H1 (cell line): Measurements from ENCODE around the gene CDON. TPM values are rescaled to one million over a fixed set of nuclear protein-coding genes. Genes with fewer than 3 reads are reported as not detected.
A peak's percentile ranks its signal among the peaks of the same experiment; 100 is the strongest.

Source experiments
- CTCF ChIA-PET: fragments of 300-600 bp; sonication (Branson Sonifier 250); formaldehyde crosslinking; loops from one replicate; lab custom pipeline; 2021; ENCODE audit not compliant: partially characterized antibody; lab: Charles Lee
- POLR2A ChIA-PET: fragments of 300-600 bp; sonication (Branson Sonifier 250); formaldehyde crosslinking; loops from one replicate; lab custom pipeline; 2021; ENCODE audit warnings: inconsistent platforms; ENCODE audit not compliant: partially characterized antibody; lab: Charles Lee
- DNase-seq, 2 experiments: peaks; one replicate each; pipeline versions ENCODE4 v3.0.0 to v3.0.0-alpha.2; 2010 to 2022; ENCODE audit warnings: low spot score in 2 of 2, low read depth in 1 of 2, mixed read lengths in 1 of 2
- FAIRE-seq: peaks from 2 replicates; lab custom pipeline; 2011; peaks lifted over from hg19 to GRCh38; lab: Jason Lieb, UNC
- H2AFZ ChIP-seq: 2 replicates; pipeline ENCODE4 v1.8.1; 2012; ENCODE audit warnings: low read length, inconsistent platforms
- H2AK5ac ChIP-seq: 2 replicates; pipeline ENCODE4 v1.6.1; 2013; ENCODE audit warnings: low read depth, low read length
- H2BK120ac ChIP-seq: replicated peaks from 2 replicates; pipeline ENCODE3; 2013; ENCODE audit warnings: low read depth, low read length, inconsistent platforms
- H2BK12ac ChIP-seq: 2 replicates; pipeline ENCODE4 v1.6.1; 2013; ENCODE audit warnings: low read depth, low read length
- H2BK15ac ChIP-seq: 2 replicates; pipeline ENCODE4 v1.6.1; 2013; ENCODE audit warnings: low read length
- H2BK20ac ChIP-seq: 2 replicates; pipeline ENCODE4 v1.6.1; 2013; ENCODE audit warnings: low read length
- H2BK5ac ChIP-seq: 2 replicates; pipeline ENCODE4 v1.6.1; 2013; ENCODE audit warnings: low read depth, low read length
- H3K14ac ChIP-seq: 2 replicates; pipeline ENCODE4 v1.6.1; 2013; ENCODE audit warnings: inconsistent platforms; ENCODE audit not compliant: insufficient read length
- H3K18ac ChIP-seq: 2 replicates; pipeline ENCODE4 v1.6.1; 2013; ENCODE audit warnings: low read length; ENCODE audit errors: extremely low read depth
- H3K23ac ChIP-seq: 2 replicates; pipeline ENCODE4 v1.6.1; 2013; ENCODE audit warnings: inconsistent platforms; ENCODE audit not compliant: insufficient read length
- H3K23me2 ChIP-seq: 2 replicates; pipeline ENCODE4 v1.6.1; 2013; ENCODE audit warnings: low read depth, low read length
- H3K27ac ChIP-seq: 2 replicates; pipeline ENCODE4 v1.6.1; 2011; ENCODE audit warnings: low read depth, low read length, inconsistent platforms
- H3K27me3 ChIP-seq, 4 experiments: replicated peaks in 1 of 4; 1 replicate in 1 of 4; 2 replicates in 3 of 4; pipeline versions ENCODE4 v1.6.1 to v1.8.1; 2011 to 2013; ENCODE audit warnings: low read length in 3 of 4, mild to moderate bottlenecking in 3 of 4, inconsistent platforms in 2 of 4, mixed read lengths in 2 of 4, moderate library complexity in 1 of 4; ENCODE audit not compliant: control insufficient read depth in 3 of 4, insufficient read depth in 3 of 4; ENCODE audit errors: extremely low read depth in 1 of 4
- H3K36me3 ChIP-seq, 4 experiments: 2 replicates each; pipeline versions ENCODE4 v1.6.1 to v1.8.1; 2011 to 2013; ENCODE audit warnings: mild to moderate bottlenecking in 4 of 4, low read length in 3 of 4, moderate library complexity in 2 of 4, control low read depth in 1 of 4, inconsistent platforms in 1 of 4; ENCODE audit not compliant: insufficient read depth in 4 of 4, control insufficient read depth in 2 of 4
- H3K4ac ChIP-seq: replicated peaks from 2 replicates; pipeline ENCODE3; 2013; ENCODE audit warnings: low read length, low read depth, mixed read lengths, inconsistent platforms; ENCODE audit not compliant: insufficient read length
- H3K4me1 ChIP-seq, 4 experiments: replicated peaks in 1 of 4; 1 replicate in 1 of 4; 2 replicates in 3 of 4; pipeline versions ENCODE4 v1.6.1 to v1.8.1; 2011 to 2013; ENCODE audit warnings: low read length in 3 of 4, inconsistent platforms in 2 of 4, mixed read lengths in 1 of 4; ENCODE audit not compliant: insufficient read depth in 4 of 4, control insufficient read depth in 3 of 4
- H3K4me2 ChIP-seq, 2 experiments: 2 replicates each; pipeline versions ENCODE4 v1.6.1 to v1.8.1; 2011 to 2013; ENCODE audit warnings: low read depth in 2 of 2, low read length in 2 of 2, control low read depth in 1 of 2, inconsistent platforms in 1 of 2, mild to moderate bottlenecking in 1 of 2; ENCODE audit not compliant: insufficient read depth in 1 of 2
- H3K4me3 ChIP-seq, 4 experiments: fragments of 200-600, 300-600 bp in 1 of 4; sonication (generic), shearing (Covaris generic), sonication (Bioruptor Twin) in 1 of 4; 2 replicates each; pipeline versions ENCODE4 v1.5.1 to v1.8.1; 2011 to 2016; ENCODE audit warnings: low read length in 4 of 4, low read depth in 3 of 4, control low read depth in 2 of 4, inconsistent platforms in 2 of 4, mild to moderate bottlenecking in 2 of 4, mixed read lengths in 1 of 4, moderate library complexity in 1 of 4; ENCODE audit not compliant: insufficient read depth in 2 of 4; ENCODE audit errors: extremely low read depth in 1 of 4
- H3K56ac ChIP-seq: replicated peaks from 2 replicates; pipeline ENCODE3; 2013; ENCODE audit warnings: low read depth, mild to moderate bottlenecking, mixed read lengths, low read length, inconsistent platforms; ENCODE audit not compliant: insufficient read length
- H3K79me1 ChIP-seq: 2 replicates; pipeline ENCODE4 v1.6.1; 2013; ENCODE audit warnings: low read depth, low read length, control low read depth
- H3K79me2 ChIP-seq, 2 experiments: 2 replicates each; pipeline versions ENCODE4 v1.6.1 to v1.8.1; 2012 to 2013; ENCODE audit warnings: low read length in 2 of 2, mild to moderate bottlenecking in 2 of 2, inconsistent platforms in 1 of 2; ENCODE audit not compliant: insufficient read depth in 2 of 2, control insufficient read depth in 1 of 2
- H3K9ac ChIP-seq, 4 experiments: replicated peaks in 1 of 4; 1 replicate in 1 of 4; 2 replicates in 3 of 4; pipeline versions ENCODE4 v1.6.1 to v1.8.1; 2011 to 2013; ENCODE audit warnings: low read depth in 3 of 4, low read length in 3 of 4, control low read depth in 2 of 4, mild to moderate bottlenecking in 2 of 4, moderate library complexity in 2 of 4, inconsistent platforms in 1 of 4; ENCODE audit errors: extremely low read depth in 1 of 4
- H3K9me3 ChIP-seq, 2 experiments: 2 replicates each; pipeline versions ENCODE4 v1.6.1 to v1.8.1; 2012 to 2013; ENCODE audit warnings: mild to moderate bottlenecking in 2 of 2, moderate library complexity in 2 of 2, control low read depth in 1 of 2, inconsistent platforms in 1 of 2, low read depth in 1 of 2, low read length in 1 of 2, mixed read lengths in 1 of 2; ENCODE audit not compliant: insufficient read depth in 2 of 2
- H4K20me1 ChIP-seq, 2 experiments: replicated peaks in 1 of 2; 2 replicates each; pipeline versions ENCODE3 to v1.8.1; 2011 to 2013; ENCODE audit warnings: inconsistent platforms in 2 of 2, low read length in 2 of 2, mild to moderate bottlenecking in 1 of 2; ENCODE audit not compliant: insufficient read depth in 2 of 2, control insufficient read depth in 1 of 2
- H4K5ac ChIP-seq: 2 replicates; pipeline ENCODE4 v1.6.1; 2013; ENCODE audit warnings: low read length, low read depth, mixed read lengths, inconsistent platforms; ENCODE audit not compliant: insufficient read length
- H4K8ac ChIP-seq: 2 replicates; pipeline ENCODE4 v1.8.0; 2013; ENCODE audit warnings: mild to moderate bottlenecking, moderate library complexity, low read length, inconsistent platforms; ENCODE audit not compliant: insufficient read depth; ENCODE audit errors: extremely low read depth
- H4K91ac ChIP-seq: replicated peaks from 2 replicates; pipeline ENCODE3; 2013; ENCODE audit warnings: low read length, mixed read lengths, inconsistent platforms; ENCODE audit not compliant: insufficient read length
- CBX8 ChIP-seq: fragments of 300-800, 300-1000 bp; sonication (generic); IDR thresholded peaks from 2 replicates; pipeline ENCODE4 v1.7.1; 2016; ENCODE audit warnings: low read depth, low read length, borderline replicate concordance
- CHD2 ChIP-seq: IDR thresholded peaks from 2 replicates; pipeline ENCODE4 v1.6.1; 2012; ENCODE audit warnings: low read length, improper control_type of control experiment
- EGR1 ChIP-seq: IDR thresholded peaks from 2 replicates; pipeline ENCODE4 v1.6.1; 2011; ENCODE audit warnings: low read depth, low read length, borderline replicate concordance
- JUN ChIP-seq: IDR thresholded peaks from 2 replicates; pipeline ENCODE4 v1.6.1; 2011; ENCODE audit warnings: low read depth, mild to moderate bottlenecking, improper control_type of control experiment, low read length
- MAFK ChIP-seq: IDR thresholded peaks from 2 replicates; pipeline ENCODE4 v1.6.1; 2012; ENCODE audit warnings: low read depth, mild to moderate bottlenecking, improper control_type of control experiment, low read length
- POLR2A ChIP-seq, 2 experiments: IDR thresholded peaks; 1 replicate in 1 of 2; 2 replicates in 1 of 2; pipeline ENCODE4 v1.6.1; 2011; ENCODE audit warnings: low read depth in 2 of 2, low read length in 2 of 2, mild to moderate bottlenecking in 2 of 2; ENCODE audit errors: control extremely low read depth in 1 of 2
- RFX5 ChIP-seq: IDR thresholded peaks from 2 replicates; pipeline ENCODE4 v1.6.1; 2011; ENCODE audit warnings: low read depth, low read length, improper control_type of control experiment, borderline replicate concordance
- SP2 ChIP-seq: IDR thresholded peaks from 2 replicates; pipeline ENCODE4 v1.6.1; 2012; ENCODE audit warnings: mild to moderate bottlenecking, low read length, inconsistent platforms
- WGBS, 2 experiments: shearing (Covaris generic) in 1 of 2; methylation state at CpG; one replicate each; pipeline versions ENCODE4 v1.1.6 to v1.1.7; 2013 to 2015; ENCODE audit warnings: low lambda C conversion rate in 2 of 2, mixed read lengths in 2 of 2, inconsistent platforms in 1 of 2, low coverage in 1 of 2, missing lambda C conversion rate in 1 of 2; ENCODE audit not compliant: insufficient replicate concordance in 2 of 2, insufficient coverage in 1 of 2, insufficient read length in 1 of 2; ENCODE audit errors: extremely low coverage in 1 of 2, missing lambda C conversion rate in 1 of 2; 5-methylcytosine and 5-hydroxymethylcytosine counted together
- polyA plus RNA-seq, 7 experiments: library from polyadenylated mRNA; depleted of rRNA in 3 of 7; stranded (reverse) in 5 of 7; unstranded in 2 of 7; fragments of >200 nt in 5 of 7; fragments of 200-250 nt in 2 of 7; gene quantifications; 1 replicate in 5 of 7; 2 replicates in 1 of 7; 4 replicates in 1 of 7; pipeline versions ENCODE4 v1.2.1 to v1.2.3, GENCODE V29; 2011 to 2013; ENCODE audit warnings: missing spikeins in 2 of 7, mixed read lengths in 2 of 7
- total RNA-seq: library from RNA; stranded (reverse); fragmentation: NEBNext Ultra II Directional; extraction: Animal tissue kit (Norgen Biotek cat#: 25700); gene quantifications from 2 replicates; pipeline ENCODE4 v1.2.1, GENCODE V29; 2021

CDON gene
- total and polyA plus RNA-seq, 2 of the 8 experiments (the other 6 are each of a cell fraction or from before 2014, with no cell fraction given), result 11.0 to 32.5 TPM

GRCh38 chr11:126032375-126032774, 30.3 kb downstream of the CDON start:
- Histone ChIP-seq H3K36me3 (no peaks in the 10 kb centered on the region), H3K4me1 (peaks cover 0 to 6% (median 1%) of the 10 kb centered on the region in 4 experiments; a peak in 3 of 7 replicates), H3K27ac (no peak overlapping the region), H2BK12ac (no peak overlapping the region), H3K14ac (no peak overlapping the region), H2BK5ac (no peak overlapping the region), H2BK15ac (no peak overlapping the region), H4K20me1 (no peaks in the 10 kb centered on the region), H3K9me3 (no peaks in the 10 kb centered on the region), H3K27me3 (no peaks in the 10 kb centered on the region), H4K91ac (no peak overlapping the region), H3K4me3 (no peak overlapping the region), H3K23ac (no peak overlapping the region), H3K23me2 (no peaks in the 10 kb centered on the region), H2AFZ (no peak overlapping the region), H4K5ac (no peak overlapping the region), H3K9ac (no peak overlapping the region), H4K8ac (peak overlapping the region; percentile 20; the same call in 1 of the 2 replicates), H3K4me2 (no peak overlapping the region), H3K18ac (no peak overlapping the region), H2BK120ac (no peak overlapping the region), H2AK5ac (no peak overlapping the region), H2BK20ac (no peak overlapping the region), H3K79me1 (no peaks in the 10 kb centered on the region), H3K4ac (no peak overlapping the region), H3K56ac (no peak overlapping the region), H3K79me2 (no peaks in the 10 kb centered on the region; a peak in 1 of 4 replicates)
- 88% methylated on average over 7 of the region's 7 CpGs; no CpG with 5 or more reads in 1 of the 2 experiments for WGBS, 2 experiments
- no peak for FAIRE-seq
- no peak for TF ChIP-seq JUN
- TF ChIP-seq MAFK, result peak; percentile 88
- no peak for TF ChIP-seq EGR1
- TF ChIP-seq RFX5, result no peak
- no peak for TF ChIP-seq SP2
- no peak for TF ChIP-seq CBX8
- TF ChIP-seq POLR2A (IDR thresholded peaks at IDR 0.05; ENCODE audit: control extremely low read depth in 1 of 2, low read depth in 2 of 2, low read length in 2 of 2), result no peak
- TF ChIP-seq CHD2, result no peak
- DNase-seq, result no peak
- POLR2A ChIA-PET, result no interaction called here
- CTCF ChIA-PET, result no interaction called here
